ENCODE data around the gene ASPDH.

- no peak for TF ChIP-seq CTCF (IDR thresholded peaks at IDR 0.05)
- no peak for TF ChIP-seq ZFX (IDR thresholded peaks at IDR 0.05; ENCODE audit: borderline replicate concordance)
Measured at GRCh38 chr19:50498219-50499056, 15.3 kb downstream of the ASPDH start.

Data from 22Rv1 (cell line).